Tibial nerve (tissue), 4 donors: ENCODE measurements around the gene SLC38A9.

Experiments used
- CTCF ChIP-seq, 5 experiments: fragments of 200-600 bp in 3 of 5; fragments of 450-650 bp in 2 of 5; sonication (generic) in 3 of 5; IDR thresholded peaks; one replicate each; pipeline ENCODE4 v1.5.1; 2016 to 2019; ENCODE audit warnings: antibody characterized with exemption in 5 of 5, mild to moderate bottlenecking in 3 of 5, moderate library complexity in 2 of 5
- EP300 ChIP-seq, 2 donors: sonication (generic); formaldehyde crosslinking; IDR thresholded peaks; one replicate each; pipeline ENCODE4 v1.6.1; 2017; ENCODE audit warnings: antibody characterized with exemption in 2 of 2, mild to moderate bottlenecking in 1 of 2
- POLR2A ChIP-seq, 2 donors: fragments of 450-650 bp; IDR thresholded peaks; one replicate each; pipeline ENCODE4 v1.6.1; 2017; ENCODE audit warnings: antibody characterized with exemption in 2 of 2, mild to moderate bottlenecking in 2 of 2, moderate library complexity in 2 of 2

DNA sequence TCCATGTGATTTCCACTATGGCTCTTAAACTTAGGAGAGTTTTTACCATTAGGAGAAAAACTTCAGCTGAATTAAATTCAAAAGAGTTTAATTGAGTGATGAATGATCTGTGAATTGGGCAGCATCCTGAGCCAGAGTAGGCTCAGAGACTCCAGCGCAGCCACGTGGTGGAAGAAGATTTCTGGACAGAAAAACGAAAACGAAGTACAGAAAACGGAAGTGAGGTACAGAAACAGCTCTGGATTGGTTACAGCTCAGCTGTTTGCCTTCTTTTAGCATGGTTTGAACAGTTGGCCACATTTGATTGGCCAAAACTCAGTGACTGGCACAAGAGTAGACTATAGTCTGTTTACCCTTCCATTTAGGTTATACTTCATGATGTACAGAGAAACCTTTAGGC is 108.2 kb downstream of the SLC38A9 start:
- TF ChIP-seq CTCF (IDR thresholded peaks at IDR 0.05): no peak
- TF ChIP-seq POLR2A (IDR thresholded peaks at IDR 0.05): no peak
- TF ChIP-seq EP300 (IDR thresholded peaks at IDR 0.05): peak in 1 of 2 donors; percentile 38
